GM21367 (cell line): Measurements from ENCODE around the gene KLHL1.
"Not testable (repeated sequence)": the region's sequence is repeated elsewhere in the genome, so short reads cannot be mapped to it uniquely, and the experiment has no call there.

Experiments
- ATAC-seq: cut with Tn5 transposase; IDR thresholded peaks from one replicate; pipeline ENCODE4 v1.9.1; 2021; ENCODE audit not compliant: unreplicated experiment

The KLHL1 gene, protein sequence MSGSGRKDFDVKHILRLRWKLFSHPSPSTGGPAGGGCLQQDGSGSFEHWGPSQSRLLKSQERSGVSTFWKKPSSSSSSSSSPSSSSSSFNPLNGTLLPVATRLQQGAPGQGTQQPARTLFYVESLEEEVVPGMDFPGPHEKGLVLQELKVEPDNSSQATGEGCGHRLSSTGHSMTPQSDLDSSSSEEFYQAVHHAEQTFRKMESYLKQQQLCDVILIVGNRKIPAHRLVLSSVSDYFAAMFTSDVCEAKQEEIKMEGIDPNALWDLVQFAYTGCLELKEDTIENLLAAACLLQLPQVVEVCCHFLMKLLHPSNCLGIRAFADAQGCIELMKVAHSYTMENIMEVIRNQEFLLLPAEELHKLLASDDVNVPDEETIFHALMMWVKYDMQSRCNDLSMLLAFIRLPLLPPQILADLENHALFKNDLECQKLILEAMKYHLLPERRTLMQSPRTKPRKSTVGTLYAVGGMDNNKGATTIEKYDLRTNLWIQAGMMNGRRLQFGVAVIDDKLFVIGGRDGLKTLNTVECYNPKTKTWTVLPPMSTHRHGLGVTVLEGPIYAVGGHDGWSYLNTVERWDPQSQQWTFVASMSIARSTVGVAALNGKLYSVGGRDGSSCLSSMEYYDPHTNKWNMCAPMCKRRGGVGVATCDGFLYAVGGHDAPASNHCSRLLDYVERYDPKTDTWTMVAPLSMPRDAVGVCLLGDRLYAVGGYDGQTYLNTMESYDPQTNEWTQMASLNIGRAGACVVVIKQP

DNA sequence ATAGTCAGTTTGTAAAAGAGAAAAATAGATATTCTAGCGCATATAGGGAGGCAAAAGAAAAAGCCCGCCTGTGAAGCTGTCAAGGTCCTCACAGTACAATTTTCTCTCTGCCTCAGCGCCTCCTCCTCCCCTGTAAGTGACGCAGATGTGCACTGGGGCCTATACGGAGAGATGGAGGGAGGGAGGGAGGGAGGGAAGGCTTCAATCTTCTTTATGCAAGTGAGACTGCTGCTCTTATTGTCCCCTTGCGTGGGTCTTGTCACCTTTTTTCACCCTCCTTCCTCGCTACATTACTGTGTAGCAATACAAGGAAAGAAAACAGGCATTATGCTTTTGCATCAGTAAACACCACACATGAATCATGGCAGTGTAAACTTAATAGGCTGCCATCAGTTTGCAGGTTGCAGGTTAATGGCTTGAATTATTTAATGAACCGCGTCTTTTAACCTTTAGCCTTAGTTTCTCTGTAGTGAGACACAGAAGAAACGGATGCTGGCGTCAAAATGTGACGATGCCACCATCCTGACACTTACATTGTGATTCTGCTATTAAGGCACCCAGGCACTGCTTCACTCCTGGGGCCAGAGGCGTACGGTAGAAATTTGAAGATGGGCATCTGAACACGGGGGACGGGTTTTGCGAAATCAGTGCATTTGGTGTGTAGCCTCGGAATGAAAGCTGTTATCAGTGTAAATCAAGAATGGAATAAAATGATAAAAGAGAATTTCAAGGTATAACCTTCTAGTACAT lies at the start of gene KLHL1:
Gene KLHL1, minus strand, starts transcription at position 97 of the 750 bp plus-strand sequence. CDS start 753 bp downstream, outside the sequence.
- no peak for ATAC-seq

DNA sequence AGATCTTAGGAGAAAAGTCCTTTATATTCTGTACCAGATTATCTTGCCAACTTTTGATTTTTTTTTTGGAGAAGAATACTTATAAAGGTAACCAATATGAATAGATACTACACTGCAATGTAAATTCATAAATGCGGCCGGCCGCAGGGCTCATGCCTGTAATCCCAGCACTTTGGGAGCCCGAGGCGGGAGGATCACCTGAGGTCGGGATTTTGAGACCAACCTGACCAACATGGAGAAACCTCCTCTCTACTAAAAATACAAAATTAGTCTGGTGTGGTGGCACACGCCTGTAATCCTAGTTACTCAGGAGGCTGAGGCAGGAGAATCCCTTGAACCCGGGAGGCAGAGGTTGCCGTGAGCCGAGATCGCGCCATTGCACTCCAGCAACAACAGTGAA lies 34.4 kb upstream of the KLHL1 start:
- not testable (repeated sequence) for ATAC-seq

- ATAC-seq, result no peak
Measured at GRCh38 chr13:70128098-70128497, 19.8 kb upstream of the KLHL1 start.

GRCh38 chr13:70125693-70126092 lies 17.4 kb upstream of the KLHL1 start:
- no peak for ATAC-seq

DNA sequence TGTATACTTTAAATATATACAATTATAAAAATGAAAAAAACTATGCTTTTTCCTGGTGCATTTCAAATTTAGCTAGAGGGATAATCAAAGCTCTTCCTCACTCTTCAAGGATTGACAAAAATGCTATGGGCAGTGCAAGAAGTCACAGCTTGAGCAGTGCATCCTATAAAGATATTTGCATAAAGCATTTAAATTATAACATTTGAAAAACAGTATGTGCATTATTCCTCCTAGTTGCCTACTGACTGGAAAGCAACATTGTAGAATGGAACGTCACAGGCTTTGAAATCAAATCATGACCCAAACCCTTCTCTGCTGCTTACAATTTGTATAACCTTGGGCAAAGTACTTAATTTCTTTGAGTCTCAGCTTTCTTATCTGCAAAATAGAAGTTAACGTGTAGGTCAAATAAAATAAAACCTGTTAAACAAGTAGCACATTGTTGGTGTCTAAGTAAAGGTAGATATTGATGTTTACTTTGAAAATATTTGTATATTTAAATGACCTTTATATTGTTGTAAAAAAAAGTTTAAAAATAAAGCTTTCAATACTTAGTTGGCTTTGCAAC lies 9.2 kb upstream of the KLHL1 start:
- ATAC-seq, result no peak

DNA sequence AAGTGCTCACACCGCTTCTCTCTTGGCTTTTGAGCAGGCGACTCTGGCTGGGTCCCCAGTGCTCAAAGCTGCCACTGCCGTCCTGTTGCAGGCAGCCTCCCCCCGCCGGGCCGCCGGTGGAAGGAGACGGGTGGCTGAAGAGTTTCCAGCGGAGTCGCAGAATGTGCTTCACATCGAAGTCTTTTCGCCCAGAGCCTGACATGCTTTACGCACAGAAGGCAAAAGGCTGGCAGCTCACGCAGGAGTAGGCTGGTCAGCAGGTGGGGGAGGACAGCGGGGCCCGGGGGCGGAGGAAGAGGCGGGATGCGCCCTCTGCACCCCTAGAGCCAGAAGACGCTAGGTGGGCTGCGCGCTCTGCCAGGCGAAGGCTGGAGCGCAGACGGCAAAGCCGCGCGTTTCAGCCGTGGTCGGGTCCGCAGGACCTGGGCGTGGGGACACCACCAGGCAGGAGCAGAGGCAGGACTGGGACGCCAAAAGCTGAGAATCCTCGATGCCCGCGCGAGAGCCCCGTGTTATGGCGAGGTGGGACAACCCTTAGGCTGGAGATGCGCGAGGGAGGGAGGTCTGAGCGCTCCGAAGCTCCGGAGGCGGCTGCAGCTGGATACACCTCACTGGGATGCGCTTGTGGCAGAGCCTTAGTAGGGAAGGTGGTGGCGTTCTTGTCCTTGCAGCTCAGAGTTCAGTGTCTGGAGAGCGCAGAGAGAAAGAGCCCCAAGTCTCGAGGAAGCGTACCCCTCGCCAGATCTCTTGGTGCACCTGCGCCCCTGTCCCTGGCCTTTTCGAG lies 562 bp downstream of the KLHL1 start, which contains the start of gene ATXN8OS:
Gene ATXN8OS, plus strand, starts transcription at position 329 of the 784 bp plus-strand sequence.
- no peak for ATAC-seq

- ATAC-seq, result no peak
Measured at GRCh38 chr13:70107125-70107497, 1.1 kb downstream of the KLHL1 start.

- no peak for ATAC-seq
Measured at GRCh38 chr13:70104481-70104880, 3.8 kb downstream of the KLHL1 start.

GRCh38 chr13:70098669-70099068 lies 9.6 kb downstream of the KLHL1 start:
- no peak for ATAC-seq

DNA sequence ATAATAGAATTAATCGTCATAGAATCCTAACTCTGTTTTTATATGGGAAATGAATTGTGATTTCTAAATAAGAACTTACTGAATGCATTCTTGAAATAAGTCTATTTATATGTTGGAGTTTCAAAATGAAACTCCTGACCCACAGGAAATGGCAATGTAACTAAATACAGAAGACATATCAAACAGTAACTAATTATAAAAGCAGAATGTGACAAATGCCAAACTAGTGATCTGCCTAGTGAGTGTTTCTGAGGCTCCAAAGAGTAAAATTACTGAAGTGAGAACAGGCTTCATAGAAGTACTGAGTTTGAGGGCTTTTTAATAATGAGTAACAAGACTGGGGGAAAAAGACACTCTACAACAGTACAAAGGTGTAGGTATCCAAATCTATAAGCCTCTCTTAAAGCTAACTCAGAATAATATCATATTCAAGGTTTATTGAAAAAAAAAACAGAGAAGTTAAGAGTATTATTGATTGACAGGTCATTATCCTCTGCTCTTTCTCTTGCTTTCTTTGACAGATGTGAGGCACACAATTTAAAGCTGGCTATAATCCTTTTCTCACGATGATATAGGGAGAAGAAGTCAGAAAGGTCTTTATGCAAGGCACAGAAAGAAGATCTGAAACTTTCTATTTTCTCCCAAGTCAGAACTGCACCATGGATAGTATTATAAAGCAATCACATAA lies 18.1 kb downstream of the KLHL1 start:
- no peak for ATAC-seq

- no peak for ATAC-seq
Measured at GRCh38 chr13:70088926-70089325, 19.3 kb downstream of the KLHL1 start.

- no peak for ATAC-seq
Measured at GRCh38 chr13:70087247-70087646, 21.0 kb downstream of the KLHL1 start.

DNA sequence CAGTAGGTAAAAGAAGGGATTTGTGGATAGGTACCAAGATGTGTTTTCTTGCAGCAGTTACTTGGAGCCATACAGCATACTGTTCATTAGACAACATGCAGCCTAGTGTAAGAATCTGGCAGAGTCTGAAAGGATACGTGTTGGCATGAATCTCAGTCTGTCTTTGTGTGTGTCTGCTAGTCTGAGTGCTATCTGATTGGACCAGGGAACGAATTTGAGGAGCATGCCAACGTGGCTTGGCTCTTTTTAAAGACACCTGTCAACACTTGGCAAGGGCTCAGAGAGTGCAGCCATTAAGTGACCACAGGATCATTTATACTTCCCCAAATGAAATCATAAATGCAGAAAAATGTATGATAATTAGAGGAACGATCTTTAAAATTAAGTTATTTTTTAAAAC lies 28.2 kb downstream of the KLHL1 start:
- no peak for ATAC-seq

DNA sequence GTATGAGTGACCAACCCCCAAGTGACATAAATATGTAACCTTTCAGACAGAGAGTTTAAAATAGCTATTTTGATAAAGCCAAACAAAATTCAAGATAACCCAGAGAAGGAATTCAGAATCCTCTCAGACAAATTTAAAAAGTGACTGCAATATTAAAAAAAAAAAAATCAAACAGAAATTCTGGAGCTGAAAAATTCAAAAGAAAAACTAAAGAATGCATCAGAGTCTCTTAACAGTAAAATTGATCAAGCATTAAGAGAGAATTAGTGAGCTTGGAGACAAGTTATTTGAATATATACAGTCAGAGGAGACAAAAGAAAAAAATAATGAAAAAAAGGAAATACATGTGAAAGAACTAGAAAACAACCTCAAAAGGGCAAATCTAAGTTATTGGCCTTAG lies 53.7 kb downstream of the KLHL1 start:
- no peak for ATAC-seq

DNA sequence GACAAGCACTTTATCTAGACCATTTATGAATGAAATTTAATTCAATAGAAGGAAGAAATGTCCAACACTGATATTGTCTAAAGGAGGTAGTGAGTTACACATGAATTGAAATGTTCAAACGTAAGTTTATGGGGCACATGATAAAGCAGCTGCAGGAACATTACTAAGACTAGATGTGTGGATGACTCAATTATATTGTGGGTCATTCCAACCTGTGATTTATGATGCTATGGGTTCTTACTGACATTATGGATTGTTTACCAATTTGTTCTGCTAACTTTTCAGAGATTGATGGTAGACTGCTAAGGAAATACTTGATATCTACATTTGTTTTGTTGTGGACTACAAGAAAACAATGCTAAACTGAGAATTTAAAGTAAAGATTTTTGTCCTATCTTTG lies 56.7 kb downstream of the KLHL1 start:
- ATAC-seq, result no peak

DNA sequence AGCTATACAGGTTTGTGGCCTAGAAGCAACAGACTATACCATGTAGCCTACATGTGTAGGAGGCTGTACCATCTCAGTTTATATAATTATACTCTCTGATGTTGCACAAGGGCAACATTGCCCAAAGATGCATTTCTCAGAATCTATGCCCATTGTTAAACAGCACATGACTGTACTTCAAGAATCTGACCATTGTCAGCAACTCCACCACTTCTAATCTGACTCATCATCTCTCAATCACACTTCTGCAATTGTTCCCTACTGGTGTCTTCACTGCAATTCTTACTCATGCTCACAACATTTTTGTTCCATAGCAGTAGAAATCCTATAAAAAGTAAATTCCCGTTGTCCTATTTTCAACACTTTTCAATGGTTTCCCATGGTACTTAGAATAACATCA lies 64.6 kb downstream of the KLHL1 start:
- ATAC-seq, result no peak

DNA sequence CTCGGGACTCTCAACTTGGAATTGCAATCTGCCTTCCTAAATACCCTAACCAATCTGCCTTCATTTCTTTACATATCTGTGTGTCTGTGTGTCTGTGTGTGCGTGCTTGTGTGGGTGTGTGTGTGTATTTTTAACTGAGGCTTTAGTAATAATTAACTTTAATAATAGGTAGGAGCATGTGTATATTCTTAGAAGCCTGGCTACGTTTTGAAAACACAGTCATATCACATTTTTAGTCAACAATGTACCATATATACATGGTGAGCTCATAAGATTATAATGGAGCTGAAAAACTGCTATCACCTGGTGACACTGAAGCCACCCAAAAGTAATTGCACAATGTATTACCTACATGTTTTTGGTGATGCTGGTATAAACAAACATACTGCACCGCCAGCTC lies 66.1 kb downstream of the KLHL1 start:
- no peak for ATAC-seq

- ATAC-seq, result no peak
Measured at GRCh38 chr13:70034286-70034685, 74.0 kb downstream of the KLHL1 start.

DNA sequence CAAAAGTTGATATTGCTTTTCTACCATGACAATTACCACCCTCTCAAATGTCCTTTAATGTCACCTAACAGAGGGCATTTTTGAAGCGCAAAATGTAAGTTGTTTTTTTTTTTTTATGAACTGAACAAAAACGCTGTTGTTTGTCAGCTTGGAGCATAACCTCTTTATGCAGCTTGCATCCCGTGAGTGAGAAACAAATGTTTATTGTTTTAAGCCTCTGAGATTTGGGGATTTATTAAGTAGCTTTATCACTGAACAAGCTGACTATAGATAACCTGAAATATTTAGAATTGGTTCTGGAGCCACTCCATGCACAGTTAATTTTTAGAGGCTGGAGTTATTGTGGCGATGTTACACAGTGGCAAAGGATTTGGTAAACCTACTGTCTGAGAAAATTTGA lies 80.7 kb downstream of the KLHL1 start:
- ATAC-seq, result no peak

DNA sequence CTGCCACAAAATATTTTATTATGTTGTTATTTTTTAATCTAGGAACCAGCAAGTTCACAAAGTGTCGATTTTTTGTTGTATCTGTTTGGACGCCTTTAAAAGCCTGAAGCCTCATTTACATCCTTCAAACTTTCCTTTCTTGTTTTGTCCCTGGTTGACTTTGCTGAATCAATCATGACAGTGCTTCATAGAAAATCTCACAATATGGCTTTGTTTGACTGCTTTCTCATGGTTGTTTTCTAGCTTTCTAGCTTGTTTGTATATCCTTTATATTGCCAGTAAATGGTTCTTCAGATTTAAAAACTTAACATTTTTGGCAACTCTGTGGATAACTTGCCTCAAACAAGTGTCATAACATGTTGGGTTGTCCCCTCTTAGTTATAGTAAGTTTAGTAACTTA lies 84.7 kb downstream of the KLHL1 start:
- ATAC-seq, result no peak
